Spleen (tissue), 11 donors: ENCODE data around the gene SLC4A2. TPM values are rescaled to one million over a fixed set of nuclear protein-coding genes. Genes with fewer than 3 reads are reported as not detected.

Source experiments
- DNase-seq: peaks from one replicate; pipeline ENCODE4 v3.0.0-alpha.2; 2020
- H3K27ac ChIP-seq, 8 donors: fragments of 200-600 bp; sonication (generic) in 7 of 8; 1 replicate in 4 of 8; 2 replicates in 4 of 8; pipeline versions ENCODE4 v1.5.0 to v1.8.0; 2016 to 2021; ENCODE audit warnings: inconsistent platforms in 4 of 8, mild to moderate bottlenecking in 4 of 8, moderate library complexity in 1 of 8
- H3K27me3 ChIP-seq, 7 donors: fragments of 200-600 bp; sonication (generic) in 6 of 7; replicated peaks in 1 of 7; 1 replicate in 4 of 7; 2 replicates in 3 of 7; pipeline versions ENCODE4 v1.5.0 to v1.8.0; 2016 to 2021; ENCODE audit warnings: inconsistent platforms in 3 of 7, mild to moderate bottlenecking in 1 of 7
- H3K36me3 ChIP-seq, 6 donors: fragments of 200-600 bp; sonication (generic) in 5 of 6; 1 replicate in 4 of 6; 2 replicates in 2 of 6; pipeline versions ENCODE4 v1.5.0 to v1.8.0; 2016 to 2021; ENCODE audit warnings: inconsistent platforms in 2 of 6
- H3K4me1 ChIP-seq, 6 donors: fragments of 200-600 bp; sonication (generic) in 5 of 6; 1 replicate in 3 of 6; 2 replicates in 3 of 6; pipeline versions ENCODE4 v1.5.0 to v1.8.0; 2016 to 2021; ENCODE audit warnings: inconsistent platforms in 3 of 6
- H3K4me3 ChIP-seq, 8 donors: fragments of 200-600 bp; sonication (generic) in 7 of 8; 1 replicate in 4 of 8; 2 replicates in 4 of 8; pipeline versions ENCODE4 v1.5.0 to v1.8.0; 2016 to 2021; ENCODE audit warnings: inconsistent platforms in 4 of 8, mild to moderate bottlenecking in 4 of 8, moderate library complexity in 2 of 8
- H3K9me3 ChIP-seq, 8 donors: fragments of 200-600 bp; sonication (generic) in 7 of 8; 1 replicate in 4 of 8; 2 replicates in 4 of 8; pipeline versions ENCODE4 v1.5.0 to v1.8.0; 2016 to 2021; ENCODE audit warnings: inconsistent platforms in 4 of 8
- POLR2A ChIP-seq, 3 donors: fragments of 450-650 bp; IDR thresholded peaks; one replicate each; pipeline ENCODE4 v1.5.1; 2017; ENCODE audit warnings: antibody characterized with exemption in 3 of 3, mild to moderate bottlenecking in 1 of 3
- POLR2AphosphoS5 ChIP-seq, 3 donors: sonication (generic); formaldehyde crosslinking; IDR thresholded peaks; one replicate each; pipeline ENCODE4 v1.5.1; 2017; ENCODE audit warnings: antibody characterized with exemption in 3 of 3
- WGBS, 5 donors: extraction: QIAGEN DNeasy Blood & Tissue Kit in 3 of 5; methylation state at CpG; one replicate each; pipeline versions ENCODE4 v1.1.5 to v1.1.7; 2013 to 2018; 5-methylcytosine and 5-hydroxymethylcytosine counted together
- intact Hi-C: fragments of 100-400 bp; cut with DNase I; formaldehyde crosslinking; loops from one replicate; pipeline ENCODE4 v1.15.0; 2023; ENCODE audit warnings: low total_unique reads
- polyA plus RNA-seq, 3 donors: library from polyadenylated mRNA; stranded (reverse); fragments of 200-250 nt; gene quantifications; one replicate each; pipeline ENCODE4 v1.2.1, GENCODE V29; 2013
- total RNA-seq, 7 donors: library from RNA; depleted of rRNA in 3 of 7; stranded (reverse); fragments of >200 nt in 3 of 7; fragmentation: NEBNext Ultra II Directional in 4 of 7; extraction: Animal tissue kit (Norgen Biotek cat#: 25700) in 4 of 7; gene quantifications; one replicate each; pipeline versions ENCODE4 v1.1.0 to v1.2.1, GENCODE V29; 2016 to 2021
- TF ChIP-seq, protein P1 (sequence below), 11 experiments: fragments of 200-600 bp in 7 of 11; fragments of 450-650 bp in 4 of 11; sonication (generic) in 4 of 11; IDR thresholded peaks in 8 of 11; conservative IDR thresholded peaks in 3 of 11; 1 replicate in 7 of 11; 2 replicates in 4 of 11; pipeline versions ENCODE4 v1.4.0 to v1.8.0; 2016 to 2021; ENCODE audit warnings: antibody characterized with exemption in 11 of 11, inconsistent platforms in 4 of 11, mild to moderate bottlenecking in 1 of 11
- donor health status: healthy with polysubstance abuse.
- donor health status: DM: no; HTN: no; CAD: no; lungs with moderate emphysema.
- donor health status: DM: no; HTN: no; CAD: no.
- donor health status: Bipolar disorder and iron deficiency.
- donor health status: healthy.
- donor health status: DM: no; HTN: no; CAD: no.
- donor health status: DM: yes; HTN: yes; CAD: no.

Gene SLC4A2
- total and polyA plus RNA-seq, 10 donors = 43.9 to 122 (median 90.9) TPM

DNA sequence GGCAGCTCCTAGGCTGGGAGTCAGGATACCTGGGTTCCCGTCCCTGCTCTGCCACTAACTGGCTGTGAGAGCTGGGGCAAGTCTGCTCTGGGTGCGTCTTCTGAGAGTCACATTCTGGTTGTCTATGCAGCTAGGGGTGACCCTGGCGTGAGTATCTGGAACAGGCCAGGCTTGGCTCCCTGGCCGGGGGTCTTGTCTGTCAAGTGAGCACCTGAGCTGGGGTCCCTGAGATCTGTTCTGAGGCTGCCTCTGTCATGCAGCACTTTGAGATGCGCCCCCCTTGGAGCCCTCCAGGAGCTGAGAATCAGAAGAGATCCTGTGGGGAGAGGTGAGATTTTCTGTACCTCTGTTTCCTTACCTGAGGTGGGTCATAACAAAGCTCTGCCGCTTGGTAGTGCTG, 34.4 kb downstream of the SLC4A2 start:
- DNase-seq = no peak
- Histone ChIP-seq H3K27me3 (no peaks in the 10 kb centered on the region), H3K36me3 (peaks cover 0 to 21% (median 0%) of the 10 kb centered on the region in 6 donors), H3K4me3 (no peak overlapping the region), H3K9me3 (no peaks in the 10 kb centered on the region), H3K27ac (no peak overlapping the region), H3K4me1 (peaks cover 20 to 63% (median 37%) of the 10 kb centered on the region in 6 donors)
- intact Hi-C loops = no loop called here
- TF ChIP-seq POLR2A (IDR thresholded peaks at IDR 0.05) (no peak), POLR2AphosphoS5 (IDR thresholded peaks at IDR 0.05) (no peak)
- TF ChIP-seq, protein P1, sequence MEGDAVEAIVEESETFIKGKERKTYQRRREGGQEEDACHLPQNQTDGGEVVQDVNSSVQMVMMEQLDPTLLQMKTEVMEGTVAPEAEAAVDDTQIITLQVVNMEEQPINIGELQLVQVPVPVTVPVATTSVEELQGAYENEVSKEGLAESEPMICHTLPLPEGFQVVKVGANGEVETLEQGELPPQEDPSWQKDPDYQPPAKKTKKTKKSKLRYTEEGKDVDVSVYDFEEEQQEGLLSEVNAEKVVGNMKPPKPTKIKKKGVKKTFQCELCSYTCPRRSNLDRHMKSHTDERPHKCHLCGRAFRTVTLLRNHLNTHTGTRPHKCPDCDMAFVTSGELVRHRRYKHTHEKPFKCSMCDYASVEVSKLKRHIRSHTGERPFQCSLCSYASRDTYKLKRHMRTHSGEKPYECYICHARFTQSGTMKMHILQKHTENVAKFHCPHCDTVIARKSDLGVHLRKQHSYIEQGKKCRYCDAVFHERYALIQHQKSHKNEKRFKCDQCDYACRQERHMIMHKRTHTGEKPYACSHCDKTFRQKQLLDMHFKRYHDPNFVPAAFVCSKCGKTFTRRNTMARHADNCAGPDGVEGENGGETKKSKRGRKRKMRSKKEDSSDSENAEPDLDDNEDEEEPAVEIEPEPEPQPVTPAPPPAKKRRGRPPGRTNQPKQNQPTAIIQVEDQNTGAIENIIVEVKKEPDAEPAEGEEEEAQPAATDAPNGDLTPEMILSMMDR (IDR thresholded peaks at IDR 0.05 in 8 of 11, conservative IDR thresholded peaks at IDR 0.05 in 3 of 11) = no peak
- 92 to 97% (median 95%) methylated on average over 4 to 6 of the region's 6 CpGs for WGBS, 5 donors

DNA sequence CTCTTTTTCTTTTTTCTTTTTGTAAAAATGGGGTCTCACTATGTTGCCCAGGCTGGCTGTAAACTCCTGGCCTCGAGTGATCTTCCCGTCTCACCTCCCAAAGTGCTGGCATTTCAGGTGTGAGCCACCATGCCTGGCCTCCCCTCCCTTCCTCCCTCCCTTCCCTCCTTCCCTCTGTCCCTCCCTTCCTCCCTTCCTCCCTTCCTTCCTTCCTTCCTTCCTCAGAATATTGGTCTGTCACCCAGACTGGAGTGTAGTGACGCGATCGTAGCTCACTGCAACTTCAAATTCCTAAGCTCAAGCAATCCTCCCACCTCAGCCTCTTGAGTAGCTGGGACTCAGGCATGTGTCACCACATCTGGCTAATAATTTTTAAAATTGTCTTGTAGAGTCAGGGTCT, 35.3 kb downstream of the SLC4A2 start:
- WGBS, 5 donors = 61 to 78% (median 65%) methylated on average over 5 of the region's 5 CpGs
- H3K27me3 ChIP-seq = no peaks in the 10 kb centered on the region
- TF ChIP-seq POLR2AphosphoS5 (IDR thresholded peaks at IDR 0.05) (no peak), POLR2A (IDR thresholded peaks at IDR 0.05) (no peak)
- TF ChIP-seq, protein P1 (IDR thresholded peaks at IDR 0.05 in 8 of 11, conservative IDR thresholded peaks at IDR 0.05 in 3 of 11) = no peak
- H3K4me1 ChIP-seq = peaks cover 13 to 58% (median 30%) of the 10 kb centered on the region in 6 donors
- H3K36me3 ChIP-seq = peaks cover 0 to 21% (median 0%) of the 10 kb centered on the region in 6 donors
- H3K27ac ChIP-seq = peak overlapping the region in 2 of 8 donors; percentile 4 to 18
- H3K9me3 ChIP-seq = no peaks in the 10 kb centered on the region
- H3K4me3 ChIP-seq = no peak overlapping the region
- intact Hi-C loops = no loop called here
- no peak for DNase-seq

DNA sequence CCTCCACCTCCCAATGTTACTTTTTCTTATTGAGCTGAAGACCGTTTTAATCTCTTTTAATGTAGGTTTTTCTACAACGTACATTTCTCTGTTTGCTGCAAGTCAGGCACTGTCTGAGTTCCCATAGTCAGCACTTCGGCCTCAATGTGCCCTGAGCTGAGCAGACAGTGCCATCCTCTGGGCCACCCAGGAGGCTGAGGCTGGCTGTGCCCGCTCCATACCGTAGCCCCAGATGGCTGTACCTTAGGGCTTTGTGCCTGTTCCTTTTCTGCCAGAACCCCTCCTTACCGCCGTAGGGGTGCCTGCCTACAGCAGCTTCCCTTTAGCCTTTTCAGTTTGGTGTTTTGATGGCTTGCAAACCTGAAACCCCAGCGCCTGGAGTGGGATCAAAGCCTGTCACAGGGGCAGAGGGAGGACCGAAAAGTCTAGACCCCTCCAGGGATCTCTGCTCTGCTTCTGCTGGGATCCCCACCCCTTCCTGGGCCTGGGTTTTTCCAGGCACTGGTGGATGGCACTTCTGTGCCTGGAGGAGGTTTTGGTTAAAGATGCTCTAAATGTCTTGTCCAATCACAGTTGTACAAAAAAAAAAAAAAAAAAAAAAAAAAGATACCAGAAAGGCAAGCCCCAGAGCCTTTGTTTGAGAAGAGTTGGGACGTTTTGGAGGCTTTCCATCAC, 35.9 kb downstream of the SLC4A2 start:
- no peak for DNase-seq
- Histone ChIP-seq H3K4me3 (no peak overlapping the region), H3K9me3 (no peaks in the 10 kb centered on the region), H3K4me1 (peaks cover 9 to 58% (median 28%) of the 10 kb centered on the region in 6 donors), H3K27me3 (no peaks in the 10 kb centered on the region), H3K27ac (peak overlapping the region in 2 of 8 donors; percentile 4 to 18), H3K36me3 (peaks cover 0 to 21% (median 0%) of the 10 kb centered on the region in 6 donors)
- TF ChIP-seq, protein P1 (IDR thresholded peaks at IDR 0.05 in 8 of 11, conservative IDR thresholded peaks at IDR 0.05 in 3 of 11) = no peak
- TF ChIP-seq POLR2AphosphoS5 (IDR thresholded peaks at IDR 0.05) (no peak), POLR2A (IDR thresholded peaks at IDR 0.05) (no peak)
- WGBS, 5 donors = 74 to 82% (median 79%) methylated on average over 10 of the region's 10 CpGs
- intact Hi-C loops = no loop called here

DNA sequence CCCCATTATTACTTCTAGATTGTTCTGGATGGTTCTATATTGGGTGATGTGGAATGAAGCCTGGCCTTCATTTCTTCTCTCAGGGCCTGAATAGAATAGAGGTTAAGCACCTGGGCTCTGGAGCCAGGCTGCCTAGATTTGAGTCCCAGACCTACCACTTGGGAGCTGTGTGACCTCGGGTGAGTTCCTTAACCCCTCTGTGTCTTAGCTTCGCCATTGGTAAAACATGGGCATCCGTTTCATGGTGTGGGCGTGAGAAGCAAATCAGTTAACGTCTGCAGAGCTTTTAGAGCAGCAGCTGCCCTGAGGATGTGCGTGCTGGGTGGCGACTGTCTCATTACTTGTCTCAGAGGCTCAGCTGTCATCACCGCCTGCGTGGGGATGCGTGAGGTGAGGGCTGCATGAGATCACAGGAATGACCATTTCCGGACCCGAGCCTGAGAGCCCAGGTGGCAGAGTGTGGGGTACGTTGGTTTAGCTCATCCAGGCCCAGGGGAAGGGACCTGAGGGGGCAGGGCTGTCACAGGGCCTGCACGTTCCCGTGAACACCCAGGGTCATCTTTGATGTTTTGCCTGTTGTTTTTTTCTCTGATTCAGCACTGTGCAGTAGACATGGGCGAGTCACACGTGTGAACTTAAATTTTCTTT, 36.6 kb downstream of the SLC4A2 start:
- no peak overlapping the region for H3K27ac ChIP-seq
- H3K36me3 ChIP-seq = peaks cover 0 to 21% (median 0%) of the 10 kb centered on the region in 6 donors
- H3K27me3 ChIP-seq = no peaks in the 10 kb centered on the region
- 78 to 87% (median 86%) methylated on average over 17 of the region's 17 CpGs for WGBS, 5 donors
- TF ChIP-seq, protein P1 (IDR thresholded peaks at IDR 0.05 in 8 of 11, conservative IDR thresholded peaks at IDR 0.05 in 3 of 11) = no peak
- no peak for TF ChIP-seq POLR2AphosphoS5 (IDR thresholded peaks at IDR 0.05)
- no peak for TF ChIP-seq POLR2A (IDR thresholded peaks at IDR 0.05)
- H3K4me1 ChIP-seq = peaks cover 7 to 53% (median 26%) of the 10 kb centered on the region in 6 donors
- no peak for DNase-seq
- no peak overlapping the region for H3K4me3 ChIP-seq
- intact Hi-C loops = no loop called here
- no peaks in the 10 kb centered on the region for H3K9me3 ChIP-seq
